Fibroblast of the aortic adventitia (primary cell): ENCODE data around the gene SLC12A6. TPM values are rescaled to one million over a fixed set of nuclear protein-coding genes. Genes with fewer than 3 reads are reported as not detected.
A peak's percentile ranks its signal among the peaks of the same experiment; 100 is the strongest.
"Not testable (repeated sequence)": the region's sequence is repeated elsewhere in the genome, so short reads cannot be mapped to it uniquely, and the experiment has no call there.

ENCODE experiments used
- DNase-seq: peaks from one replicate; pipeline ENCODE4 v3.0.0-alpha.2; 2010; ENCODE audit warnings: low read depth
- H3K4me3 ChIP-seq: 2 replicates; pipeline ENCODE4 v1.5.1; 2011; ENCODE audit warnings: low read depth, mild to moderate bottlenecking, control low read depth, low read length, moderate library complexity
- CTCF ChIP-seq: IDR thresholded peaks from 2 replicates; pipeline ENCODE4 v1.5.1; 2011; ENCODE audit warnings: mild to moderate bottlenecking, low read length, control low read depth, inconsistent platforms; ENCODE audit not compliant: insufficient read depth
- small RNA-seq: library from RNA; depleted of rRNA; stranded (forward); fragments of <200 nt; gene quantifications from one replicate; pipeline ENCODE3, GENCODE V24; 2012
- total RNA-seq: library from RNA; depleted of rRNA; stranded (reverse); fragments of >200 nt; gene quantifications from 2 replicates; pipeline ENCODE4 v1.2.3, GENCODE V29; 2012; ENCODE audit warnings: low replicate concordance

Gene SLC12A6
- total RNA-seq, 1 donor, result 47.3 TPM

GRCh38 chr15:34206011-34206410 is 131.6 kb downstream of the SLC12A6 start:
- H3K4me3 ChIP-seq, result no peak overlapping the region
- TF ChIP-seq CTCF, result no peak
- DNase-seq, result no peak

GRCh38 chr15:34203936-34204335 is 133.6 kb downstream of the SLC12A6 start:
- DNase-seq, result no peak
- no peak for TF ChIP-seq CTCF
- H3K4me3 ChIP-seq, result no peak overlapping the region

DNA sequence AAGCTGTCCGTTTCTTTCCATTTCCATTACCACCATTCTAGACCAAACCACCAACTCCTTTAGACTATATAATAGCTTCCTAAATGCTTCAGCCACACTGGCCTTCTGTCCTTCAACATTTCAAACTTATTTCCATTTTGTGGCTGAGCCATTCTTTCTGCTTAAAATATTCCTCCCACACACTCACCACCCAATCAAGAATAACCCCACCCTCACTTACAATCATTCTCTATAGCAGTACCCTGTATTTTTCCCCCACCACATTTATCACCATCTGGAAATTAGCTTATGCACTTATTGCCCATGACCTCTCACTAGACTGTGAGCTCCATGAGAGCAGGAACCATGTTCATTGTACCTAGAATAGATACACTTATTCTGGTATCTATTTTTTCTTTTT is 134.3 kb downstream of the SLC12A6 start:
- DNase-seq, result no peak
- no peak overlapping the region for H3K4me3 ChIP-seq
- TF ChIP-seq CTCF, result no peak

DNA sequence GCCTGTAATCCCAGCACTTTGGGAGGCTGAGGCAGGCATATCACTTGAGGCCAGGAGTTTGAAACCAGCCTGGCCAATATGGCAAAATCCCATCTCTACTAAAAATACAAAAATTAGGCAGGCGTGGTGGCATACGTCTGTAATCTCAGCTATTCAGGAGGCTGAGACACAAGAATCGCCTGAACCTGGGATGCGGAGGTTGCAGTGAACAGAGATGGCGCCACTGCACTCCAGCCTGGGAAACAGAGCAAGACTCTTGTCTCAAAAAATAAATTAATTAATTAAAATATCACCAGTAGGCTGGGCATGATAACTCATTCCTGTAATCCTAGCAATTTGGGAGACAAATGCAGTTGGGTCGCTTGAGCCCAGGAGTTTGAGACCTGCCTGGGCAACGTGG is 144.3 kb downstream of the SLC12A6 start:
- H3K4me3 ChIP-seq, DNase-seq: not testable (repeated sequence)

- DNase-seq, result peak; percentile 31
- no peak for TF ChIP-seq CTCF
Observed at GRCh38 chr15:34188711-34189110, 148.9 kb downstream of the SLC12A6 start.

GRCh38 chr15:34185666-34186065 is 151.9 kb downstream of the SLC12A6 start:
- no peak for DNase-seq

More at GRCh38 chr15:34188711-34189110, 148.9 kb downstream of the SLC12A6 start:
- no peak overlapping the region for H3K4me3 ChIP-seq

GRCh38 chr15:34182942-34183341 is 154.6 kb downstream of the SLC12A6 start:
- DNase-seq, result peak; percentile 14
- TF ChIP-seq CTCF, result no peak
- no peak overlapping the region for H3K4me3 ChIP-seq

More at GRCh38 chr15:34185666-34186065, 151.9 kb downstream of the SLC12A6 start:
- no peak for TF ChIP-seq CTCF
- no peak overlapping the region for H3K4me3 ChIP-seq

Small RNA genes lying within 50 kb of the gene (small RNA-seq; reads per million reads assigned to genes)
- gene MIR1233-1 (not detected), gene RF00019 (not detected)

Other genes with a start within 250 kb of the SLC12A6 start
- gene EMC7, start 235.9 kb downstream of the SLC12A6 start, total RNA-seq, result 26.0 and 46.6 TPM in 2 replicates
- 1.6 and 2.2 TPM in 2 replicates for gene PGBD4, start 235.7 kb downstream of the SLC12A6 start, total RNA-seq
- 31.7 and 57.3 TPM in 2 replicates for gene KATNBL1, start 127.7 kb downstream of the SLC12A6 start, total RNA-seq
- gene EMC4, start 112.8 kb downstream of the SLC12A6 start, total RNA-seq, result 121 and 129 TPM in 2 replicates
- gene NOP10, start 5.4 kb upstream of the SLC12A6 start, total RNA-seq, result 27.4 and 285 TPM in 2 replicates
- gene NUTM1, start 5.5 kb upstream of the SLC12A6 start, total RNA-seq, result under 0.01 TPM in 1 of 2 replicates, not detected in the other
- gene LPCAT4, start 29.4 kb upstream of the SLC12A6 start, total RNA-seq, result 12.5 and 19.3 TPM in 2 replicates
- 18.9 and 23.5 TPM in 2 replicates for gene GOLGA8A, start 100.0 kb upstream of the SLC12A6 start, total RNA-seq
- 18.0 and 33.9 TPM in 2 replicates for gene GOLGA8B, start 245.9 kb upstream of the SLC12A6 start, total RNA-seq